Mucosa of stomach (tissue), 1 donor: ENCODE measurements around the gene SEMA6C.
"Not testable (repeated sequence)": the region's sequence is repeated elsewhere in the genome, so short reads cannot be mapped to it uniquely, and the experiment has no call there.

Experiments used
- H3K27me3 ChIP-seq: one replicate; pipeline ENCODE4 v1.7.0; 2013; ENCODE audit warnings: mild to moderate bottlenecking, low read length; ENCODE audit not compliant: control insufficient read depth, insufficient read depth
- H3K36me3 ChIP-seq: one replicate; pipeline ENCODE4 v1.7.0; 2013; ENCODE audit warnings: low read length; ENCODE audit not compliant: control insufficient read depth, insufficient read depth
- H3K4me1 ChIP-seq: one replicate; pipeline ENCODE4 v1.7.0; 2013; ENCODE audit warnings: mild to moderate bottlenecking, low read length; ENCODE audit not compliant: control insufficient read depth, insufficient read depth
- H3K4me3 ChIP-seq: one replicate; pipeline ENCODE4 v1.7.0; 2013; ENCODE audit warnings: low read length
- H3K9ac ChIP-seq: one replicate; pipeline ENCODE4 v1.7.0; 2013; ENCODE audit warnings: mild to moderate bottlenecking, low read length, moderate library complexity
- H3K9me3 ChIP-seq: one replicate; pipeline ENCODE4 v1.7.0; 2013; ENCODE audit warnings: mild to moderate bottlenecking, low read length, moderate library complexity; ENCODE audit not compliant: control insufficient read depth
- donor health status: Pancreatic carcinoma.

SEMA6C gene, protein sequence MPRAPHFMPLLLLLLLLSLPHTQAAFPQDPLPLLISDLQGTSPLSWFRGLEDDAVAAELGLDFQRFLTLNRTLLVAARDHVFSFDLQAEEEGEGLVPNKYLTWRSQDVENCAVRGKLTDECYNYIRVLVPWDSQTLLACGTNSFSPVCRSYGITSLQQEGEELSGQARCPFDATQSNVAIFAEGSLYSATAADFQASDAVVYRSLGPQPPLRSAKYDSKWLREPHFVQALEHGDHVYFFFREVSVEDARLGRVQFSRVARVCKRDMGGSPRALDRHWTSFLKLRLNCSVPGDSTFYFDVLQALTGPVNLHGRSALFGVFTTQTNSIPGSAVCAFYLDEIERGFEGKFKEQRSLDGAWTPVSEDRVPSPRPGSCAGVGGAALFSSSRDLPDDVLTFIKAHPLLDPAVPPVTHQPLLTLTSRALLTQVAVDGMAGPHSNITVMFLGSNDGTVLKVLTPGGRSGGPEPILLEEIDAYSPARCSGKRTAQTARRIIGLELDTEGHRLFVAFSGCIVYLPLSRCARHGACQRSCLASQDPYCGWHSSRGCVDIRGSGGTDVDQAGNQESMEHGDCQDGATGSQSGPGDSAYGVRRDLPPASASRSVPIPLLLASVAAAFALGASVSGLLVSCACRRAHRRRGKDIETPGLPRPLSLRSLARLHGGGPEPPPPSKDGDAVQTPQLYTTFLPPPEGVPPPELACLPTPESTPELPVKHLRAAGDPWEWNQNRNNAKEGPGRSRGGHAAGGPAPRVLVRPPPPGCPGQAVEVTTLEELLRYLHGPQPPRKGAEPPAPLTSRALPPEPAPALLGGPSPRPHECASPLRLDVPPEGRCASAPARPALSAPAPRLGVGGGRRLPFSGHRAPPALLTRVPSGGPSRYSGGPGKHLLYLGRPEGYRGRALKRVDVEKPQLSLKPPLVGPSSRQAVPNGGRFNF

DNA sequence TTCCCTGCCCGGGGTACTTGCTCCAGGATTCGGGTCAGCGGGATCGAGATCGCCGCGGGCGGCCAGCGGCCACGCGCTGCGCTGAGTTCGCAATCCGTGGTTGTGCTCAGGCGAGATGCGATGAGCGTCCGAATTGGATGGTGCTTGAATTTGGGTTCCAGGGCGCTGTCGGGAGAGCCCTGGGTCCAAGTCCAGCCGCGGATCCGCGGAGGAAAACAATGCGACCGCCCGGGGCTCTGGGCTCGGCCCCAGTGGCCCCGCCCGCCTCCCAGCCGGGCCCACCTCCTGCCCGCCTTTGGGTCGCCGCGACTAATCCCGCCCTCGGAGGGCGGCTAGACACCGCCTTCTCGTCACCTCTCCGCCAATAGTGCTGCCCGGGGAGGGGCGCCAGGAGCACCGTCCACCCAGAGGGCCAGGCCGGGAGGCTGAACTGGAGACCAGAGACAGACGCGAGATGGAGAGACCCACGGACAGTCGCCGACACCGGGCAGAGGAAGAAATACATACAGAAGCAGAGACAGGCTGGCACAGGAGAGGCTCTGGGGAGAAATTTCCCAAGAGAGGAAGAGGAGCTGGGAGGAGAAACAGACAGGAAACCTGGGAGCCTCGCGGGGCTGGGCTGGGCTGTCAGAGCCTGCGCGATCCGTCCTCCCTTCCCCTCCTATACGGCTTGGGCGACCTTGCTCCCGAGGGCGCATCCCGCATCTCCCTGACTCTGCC is at the start of gene SEMA6C:
Gene SEMA6C (minus strand): TSS at position 220 of the 720 bp plus-strand sequence. CDS start 4,010 bp downstream, outside the sequence.
- peak within 1 kb of the TSS; percentile 65 for H3K9ac ChIP-seq
- H3K27me3 ChIP-seq, result peaks cover 15% of the 10 kb centered on the region
- H3K4me1 ChIP-seq, result peaks cover 20% of the 10 kb centered on the region
- peak within 1 kb of the TSS; percentile 63 for H3K4me3 ChIP-seq
- H3K9me3 ChIP-seq, result no peaks in the 10 kb centered on the region
- no peaks in the 10 kb centered on the region for H3K36me3 ChIP-seq

DNA sequence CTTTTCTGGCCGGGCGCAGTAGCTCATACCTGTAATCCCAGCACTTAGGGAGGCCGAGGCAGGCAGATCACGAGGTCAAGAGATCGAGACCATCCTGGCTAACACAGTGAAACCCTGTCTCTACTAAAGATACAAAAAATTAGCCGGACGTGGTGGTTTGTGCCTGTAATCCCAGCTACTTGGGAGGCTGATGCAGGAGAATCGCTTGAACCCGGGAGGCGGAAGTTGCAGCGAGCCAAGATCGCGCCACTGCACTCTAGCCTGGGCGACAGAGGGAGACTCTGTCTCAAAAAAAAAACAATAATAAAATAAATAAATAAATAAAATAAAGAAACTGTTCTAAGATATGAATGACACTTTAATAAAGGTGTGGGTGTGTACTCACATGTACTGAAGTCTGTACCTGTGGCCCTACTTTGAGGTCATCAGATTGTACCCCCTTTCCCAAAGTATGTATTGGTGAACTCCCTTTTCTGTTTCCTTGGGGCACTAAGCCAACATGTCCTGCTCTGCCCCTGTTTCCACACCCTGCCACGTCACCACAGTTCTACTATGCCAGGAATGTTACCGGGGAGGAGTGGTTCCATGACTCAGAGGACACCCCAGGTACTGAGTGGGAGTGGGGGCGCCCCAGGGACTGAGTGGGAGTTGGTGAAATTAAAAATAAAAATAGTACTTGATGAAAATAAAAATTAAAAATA is 48.6 kb upstream of the SEMA6C start:
- Histone ChIP-seq H3K9ac (peak overlapping the region; percentile 61), H3K4me1 (peaks cover 16% of the 10 kb centered on the region)
- not testable (repeated sequence) for H3K9me3 ChIP-seq, H3K4me3 ChIP-seq, H3K36me3 ChIP-seq, H3K27me3 ChIP-seq

DNA sequence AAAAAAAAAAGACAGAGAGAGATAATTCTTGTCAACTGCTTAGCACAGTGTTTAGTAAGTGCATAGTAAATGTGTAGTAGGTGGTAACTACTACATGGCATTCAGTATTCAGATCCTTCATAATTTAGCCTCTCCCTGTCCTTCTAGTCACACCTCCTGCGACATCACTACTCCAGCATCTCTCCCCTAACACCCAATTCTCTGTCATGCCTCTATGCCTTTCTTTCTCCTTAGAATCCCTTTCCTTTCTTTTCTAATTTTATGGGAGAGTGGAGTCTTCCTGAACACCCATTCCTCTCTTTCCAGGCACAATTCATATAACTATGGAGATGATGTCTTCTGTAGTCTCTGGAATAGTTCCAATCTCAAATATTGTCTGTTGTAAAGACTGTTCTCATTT is 47.4 kb upstream of the SEMA6C start:
- Histone ChIP-seq H3K4me1 (peaks cover 16% of the 10 kb centered on the region), H3K27me3 (no peaks in the 10 kb centered on the region), H3K9ac (no peak overlapping the region), H3K9me3 (no peaks in the 10 kb centered on the region), H3K4me3 (no peak overlapping the region), H3K36me3 (no peaks in the 10 kb centered on the region)

DNA sequence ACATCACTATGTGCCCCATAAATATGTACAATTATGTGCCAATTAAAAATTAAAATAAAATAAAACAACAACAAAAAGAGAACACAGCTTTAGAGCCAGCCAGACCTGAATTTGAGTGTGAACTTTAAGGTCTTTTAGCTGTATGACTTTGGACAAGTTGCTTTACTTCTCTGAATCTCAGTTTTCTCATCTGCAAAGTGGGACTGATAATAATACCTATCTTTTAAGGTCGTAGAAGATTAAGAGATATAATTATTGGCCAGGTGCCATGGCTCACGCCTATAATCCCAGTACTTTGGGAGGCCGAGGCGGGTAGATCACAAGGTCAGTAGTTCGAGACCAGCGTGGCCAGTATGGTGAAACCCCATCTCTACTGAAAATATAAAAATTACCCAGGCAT is 46.9 kb upstream of the SEMA6C start:
- Histone ChIP-seq H3K36me3 (no peaks in the 10 kb centered on the region), H3K4me3 (no peak overlapping the region), H3K9ac (no peak overlapping the region), H3K4me1 (peaks cover 17% of the 10 kb centered on the region), H3K9me3 (no peaks in the 10 kb centered on the region), H3K27me3 (no peaks in the 10 kb centered on the region)

DNA sequence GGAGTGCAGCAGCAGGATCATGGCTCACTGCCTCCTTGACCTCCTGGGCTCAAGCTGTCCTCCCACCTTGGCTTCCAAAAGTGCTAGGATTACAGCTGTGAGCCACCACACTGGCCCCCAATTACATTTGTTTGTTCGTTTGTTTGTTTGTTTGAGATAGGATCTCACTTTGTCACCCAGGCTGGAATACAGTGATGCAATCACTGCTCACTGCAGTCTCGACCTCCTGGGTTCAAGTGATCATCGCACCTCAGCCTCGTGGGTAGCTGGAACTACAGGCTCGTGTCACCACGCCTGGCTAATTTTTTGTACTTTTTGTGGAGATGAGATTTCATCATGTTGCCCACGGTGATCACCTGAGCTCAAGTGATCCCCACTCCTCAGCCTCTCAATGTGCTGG is 45.6 kb upstream of the SEMA6C start:
- no peaks in the 10 kb centered on the region for H3K36me3 ChIP-seq
- H3K4me3 ChIP-seq, result no peak overlapping the region
- H3K4me1 ChIP-seq, result peaks cover 10% of the 10 kb centered on the region
- H3K27me3 ChIP-seq, result no peaks in the 10 kb centered on the region
- H3K9me3 ChIP-seq, result no peaks in the 10 kb centered on the region
- no peak overlapping the region for H3K9ac ChIP-seq

DNA sequence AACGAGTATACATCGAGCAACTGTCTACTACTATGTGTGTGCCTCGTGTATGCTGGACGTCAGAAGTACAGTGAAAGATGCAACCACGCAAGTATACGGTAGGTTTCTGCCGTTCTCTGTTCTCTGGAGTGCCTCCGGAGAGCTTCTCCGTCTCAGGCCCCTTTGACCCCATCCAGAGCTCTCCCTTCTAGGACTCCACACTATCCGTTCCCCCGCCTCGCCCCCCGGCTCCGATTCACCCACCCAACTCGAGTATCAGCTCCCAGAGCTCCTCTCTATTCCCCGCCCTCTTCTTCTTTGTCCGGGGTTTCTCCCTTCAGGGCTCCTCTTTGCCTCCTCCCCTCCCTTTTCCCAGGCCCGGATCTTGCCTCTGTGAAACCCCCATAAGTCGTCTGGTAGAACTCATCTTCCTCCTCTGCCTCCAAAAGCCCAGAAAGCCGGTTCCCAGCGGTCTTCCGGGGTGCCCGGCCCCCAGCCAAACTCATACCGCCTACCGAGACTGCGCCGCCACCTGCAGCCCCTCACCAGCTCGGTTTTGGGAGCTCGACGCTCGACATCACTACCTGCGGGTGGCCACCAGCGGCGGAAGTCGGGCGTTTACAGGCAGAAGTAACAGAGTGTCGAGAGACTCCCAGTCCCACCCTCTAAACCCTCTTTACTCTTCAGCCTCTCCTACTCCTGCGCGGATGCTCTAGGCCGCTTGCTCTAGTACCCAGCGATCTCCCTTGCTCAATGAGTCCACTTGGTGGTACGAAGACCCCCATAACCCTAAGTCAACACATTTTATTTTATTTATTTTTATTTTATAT is 43.4 kb upstream of the SEMA6C start, which contains the start of gene VPS72:
Gene VPS72 (minus strand): TSS at position 561 of the 809 bp plus-strand sequence. CDS start 76 bp downstream, at position 485.
- peak within 1 kb of the TSS; percentile 91 for H3K4me3 ChIP-seq
- peak within 1 kb of the TSS; percentile 97 for H3K9ac ChIP-seq
- no peaks in the 10 kb centered on the region for H3K36me3 ChIP-seq
- no peaks in the 10 kb centered on the region for H3K27me3 ChIP-seq
- no peaks in the 10 kb centered on the region for H3K9me3 ChIP-seq
- peaks cover 6% of the 10 kb centered on the region for H3K4me1 ChIP-seq

DNA sequence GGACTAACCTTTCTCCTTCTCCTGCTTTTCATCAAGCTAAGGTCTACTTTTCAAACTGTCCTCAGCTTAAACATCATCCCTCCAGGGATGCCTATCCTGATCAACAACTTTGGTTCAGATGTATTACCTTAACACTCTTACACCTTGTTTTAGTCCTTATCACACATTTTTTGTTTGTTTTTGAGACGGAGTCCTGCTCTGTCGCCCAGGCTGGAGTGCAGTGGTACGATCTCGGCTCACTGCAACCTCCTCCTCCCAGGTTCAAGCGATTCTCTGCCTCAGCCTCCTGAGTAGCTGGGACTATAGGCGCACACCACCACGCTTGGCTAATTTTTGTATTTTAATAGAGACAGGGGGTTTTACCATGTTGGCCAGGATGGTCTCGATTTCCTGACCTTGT is 42.2 kb upstream of the SEMA6C start:
- peak overlapping the region; percentile 97 for H3K9ac ChIP-seq
- not testable (repeated sequence) for H3K4me3 ChIP-seq, H3K4me1 ChIP-seq, H3K27me3 ChIP-seq, H3K9me3 ChIP-seq, H3K36me3 ChIP-seq

DNA sequence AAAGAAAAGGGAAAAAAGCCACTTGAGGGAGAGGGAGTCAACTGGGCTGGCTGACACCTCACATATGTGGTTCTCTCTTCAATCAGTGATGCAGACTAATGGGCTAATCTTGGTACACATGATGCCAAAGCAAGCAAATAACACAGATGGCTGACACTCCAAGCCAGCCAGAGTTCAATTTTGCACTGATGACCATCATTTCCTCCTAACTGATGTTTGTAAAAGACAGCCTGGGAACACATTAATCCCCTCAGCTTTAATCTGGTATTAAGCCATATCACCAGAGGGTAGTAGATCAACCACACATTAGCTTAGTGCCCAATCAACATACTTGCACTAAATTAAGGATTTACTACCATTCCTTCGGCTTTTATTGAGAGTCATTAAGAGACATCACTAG is 40.8 kb upstream of the SEMA6C start:
- H3K9ac ChIP-seq, result no peak overlapping the region
- H3K4me3 ChIP-seq, result no peak overlapping the region
- no peaks in the 10 kb centered on the region for H3K27me3 ChIP-seq
- peaks cover 6% of the 10 kb centered on the region for H3K4me1 ChIP-seq
- peaks cover 9% of the 10 kb centered on the region for H3K36me3 ChIP-seq
- no peaks in the 10 kb centered on the region for H3K9me3 ChIP-seq

DNA sequence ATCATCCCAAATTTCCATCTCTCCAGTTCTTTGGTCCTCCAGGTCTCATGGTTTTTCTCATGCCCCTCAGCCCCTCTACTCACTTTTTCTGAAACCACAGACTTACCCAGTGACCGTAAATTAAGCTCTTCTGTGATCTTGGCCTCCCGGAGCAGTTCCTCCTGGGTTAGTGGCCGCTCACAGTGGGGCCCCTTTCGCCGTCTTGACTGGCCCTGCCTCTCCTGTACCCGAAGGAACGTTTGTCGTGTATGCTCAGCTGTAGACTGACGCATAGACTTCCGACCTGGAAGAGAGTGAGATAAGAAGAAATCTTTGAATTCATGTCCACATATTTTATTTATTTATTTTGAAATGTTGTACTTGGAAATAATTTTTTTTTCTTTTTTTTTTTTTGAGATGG is 37.8 kb upstream of the SEMA6C start:
- no peaks in the 10 kb centered on the region for H3K27me3 ChIP-seq
- no peaks in the 10 kb centered on the region for H3K9me3 ChIP-seq
- no peak overlapping the region for H3K4me3 ChIP-seq
- peaks cover 9% of the 10 kb centered on the region for H3K36me3 ChIP-seq
- H3K9ac ChIP-seq, result no peak overlapping the region
- H3K4me1 ChIP-seq, result peaks cover 4% of the 10 kb centered on the region

DNA sequence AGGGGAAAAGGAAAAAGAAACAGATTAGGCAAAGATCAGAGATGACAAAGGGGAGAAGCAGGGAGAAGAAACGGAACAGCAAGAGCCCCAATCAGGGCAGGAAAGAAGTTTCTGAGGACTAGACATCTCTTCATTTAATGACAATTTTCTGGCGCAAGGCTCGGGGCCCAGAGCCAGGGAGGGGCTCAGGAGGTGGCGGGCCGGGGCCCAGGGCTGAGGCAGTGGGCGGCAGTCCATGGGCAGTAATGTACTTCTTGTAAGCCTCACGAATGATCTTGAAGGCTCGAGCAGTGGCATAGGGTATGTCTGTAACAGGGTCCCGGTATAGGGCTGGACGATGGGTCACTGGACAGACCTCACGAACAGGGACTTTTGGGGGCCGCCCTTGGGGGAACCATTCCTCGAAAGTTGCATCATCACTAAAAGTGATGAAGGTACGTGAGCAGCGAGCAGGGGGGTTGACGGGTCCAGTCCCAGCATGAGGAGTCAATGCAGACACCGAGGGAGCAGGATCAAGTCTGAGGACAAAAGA is 30.1 kb upstream of the SEMA6C start:
- Histone ChIP-seq H3K4me1 (no peaks in the 10 kb centered on the region), H3K27me3 (no peaks in the 10 kb centered on the region), H3K4me3 (no peak overlapping the region), H3K9me3 (no peaks in the 10 kb centered on the region), H3K36me3 (peaks cover 6% of the 10 kb centered on the region), H3K9ac (no peak overlapping the region)
